Large intestine (tissue), 3 donors: Measurements from ENCODE around the gene UBTD2. TPM values are rescaled to one million over a fixed set of nuclear protein-coding genes. Genes with fewer than 3 reads are reported as not detected.

Experiments
- DNase-seq, 2 donors: peaks; one replicate each; pipeline versions ENCODE4 v3.0.0 to v3.0.0-alpha.2; 2013
- H3K27ac ChIP-seq: one replicate; pipeline ENCODE4 v1.5.1; 2013; ENCODE audit warnings: low read length
- H3K27me3 ChIP-seq: 2 replicates; pipeline ENCODE4 v1.6.1; 2013; ENCODE audit warnings: low read length; ENCODE audit not compliant: control insufficient read depth, insufficient read depth
- H3K36me3 ChIP-seq: 2 replicates; pipeline ENCODE4 v1.6.1; 2013; ENCODE audit warnings: low read length; ENCODE audit not compliant: control insufficient read depth, insufficient read depth
- H3K4me1 ChIP-seq: one replicate; pipeline ENCODE4 v1.6.1; 2013; ENCODE audit warnings: low read length; ENCODE audit not compliant: control insufficient read depth, insufficient read depth
- H3K4me3 ChIP-seq: one replicate; pipeline ENCODE4 v1.5.1; 2013; ENCODE audit warnings: low read length
- H3K9me3 ChIP-seq: one replicate; pipeline ENCODE4 v1.6.1; 2013; ENCODE audit warnings: mild to moderate bottlenecking, low read depth, low read length, moderate library complexity; ENCODE audit not compliant: control insufficient read depth
- WGBS: methylation state at CpG from one replicate; pipeline ENCODE4 v1.1.5; 2013; ENCODE audit warnings: low lambda C conversion rate; ENCODE audit not compliant: insufficient coverage; 5-methylcytosine and 5-hydroxymethylcytosine counted together
- polyA plus RNA-seq: library from polyadenylated mRNA; unstranded; fragments of 120-200 nt; gene quantifications from one replicate; pipeline ENCODE4 v1.2.1, GENCODE V29; 2013

The UBTD2 gene
- polyA plus RNA-seq, 1 donor, result 43.6 TPM

- Histone ChIP-seq H3K36me3 (peaks cover 2% of the 10 kb centered on the region), H3K27me3 (no peaks in the 10 kb centered on the region), H3K27ac (no peak overlapping the region), H3K9me3 (peaks cover 4% of the 10 kb centered on the region), H3K4me3 (no peak overlapping the region), H3K4me1 (peaks cover 8% of the 10 kb centered on the region)
- DNase-seq, result no peak
- WGBS, result 73% methylated on average over 2 of the region's 10 CpGs
Observed at GRCh38 chr5:172185096-172185461, 98.5 kb downstream of the UBTD2 start.

DNA sequence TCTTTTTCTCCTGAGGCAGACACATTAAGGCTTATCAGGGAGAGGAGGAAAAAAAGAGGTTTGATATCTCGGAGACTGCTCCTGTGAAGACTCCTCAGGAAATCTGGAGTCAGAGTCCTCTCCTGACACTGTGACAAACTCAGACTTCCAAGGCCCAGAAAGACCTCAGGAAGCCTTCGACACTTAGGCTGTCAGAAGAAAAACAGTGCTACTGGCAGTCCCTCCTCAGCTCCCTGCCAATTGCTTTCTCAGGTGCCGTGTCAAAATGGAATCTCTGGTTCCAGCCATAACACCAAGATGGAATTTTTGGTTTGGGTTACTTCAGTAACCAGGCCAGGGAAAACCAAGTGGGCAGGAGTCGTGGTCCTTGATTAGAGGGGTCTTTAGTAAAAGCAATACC is 99.7 kb downstream of the UBTD2 start:
- Histone ChIP-seq H3K27ac (no peak overlapping the region), H3K4me1 (peaks cover 8% of the 10 kb centered on the region), H3K36me3 (peaks cover 2% of the 10 kb centered on the region), H3K27me3 (no peaks in the 10 kb centered on the region), H3K9me3 (peaks cover 4% of the 10 kb centered on the region), H3K4me3 (no peak overlapping the region)
- DNase-seq, result no peak
- no CpG with 5 or more reads among the region's 4 CpGs for WGBS

- H3K4me1 ChIP-seq, result peaks cover 8% of the 10 kb centered on the region
- peaks cover 2% of the 10 kb centered on the region for H3K36me3 ChIP-seq
Observed at GRCh38 chr5:172182291-172182690, 101.3 kb downstream of the UBTD2 start.

DNA sequence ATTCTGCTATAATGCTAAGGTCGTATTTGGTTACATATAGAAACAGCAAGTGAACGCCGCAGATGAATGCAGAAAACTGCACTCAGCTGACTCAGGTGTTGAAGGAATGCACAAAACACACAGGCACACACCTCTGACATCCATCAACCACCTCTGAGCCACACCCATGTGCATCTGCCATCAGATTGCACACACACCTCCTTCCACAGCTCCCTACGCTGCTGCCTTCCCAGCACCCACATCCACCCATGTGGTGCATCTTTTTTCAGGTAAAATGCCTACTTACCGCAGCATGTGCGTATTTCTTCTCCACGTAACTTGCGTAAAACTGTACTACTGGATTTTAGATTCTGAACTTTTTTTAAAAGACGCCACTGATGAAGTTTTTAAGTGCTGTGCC is 102.6 kb downstream of the UBTD2 start:
- peaks cover 2% of the 10 kb centered on the region for H3K36me3 ChIP-seq
- H3K27ac ChIP-seq, result no peak overlapping the region
- H3K4me1 ChIP-seq, result no peaks in the 10 kb centered on the region
- DNase-seq, result no peak
- WGBS, result 89% methylated on average over 2 of the region's 9 CpGs
- H3K4me3 ChIP-seq, result no peak overlapping the region
- no peaks in the 10 kb centered on the region for H3K9me3 ChIP-seq
- no peaks in the 10 kb centered on the region for H3K27me3 ChIP-seq

More at GRCh38 chr5:172182291-172182690, 101.3 kb downstream of the UBTD2 start:
- no CpG with 5 or more reads among the region's 6 CpGs for WGBS
- H3K4me3 ChIP-seq, result no peak overlapping the region
- no peak for DNase-seq
- no peaks in the 10 kb centered on the region for H3K9me3 ChIP-seq
- H3K27me3 ChIP-seq, result no peaks in the 10 kb centered on the region
- H3K27ac ChIP-seq, result no peak overlapping the region

DNA sequence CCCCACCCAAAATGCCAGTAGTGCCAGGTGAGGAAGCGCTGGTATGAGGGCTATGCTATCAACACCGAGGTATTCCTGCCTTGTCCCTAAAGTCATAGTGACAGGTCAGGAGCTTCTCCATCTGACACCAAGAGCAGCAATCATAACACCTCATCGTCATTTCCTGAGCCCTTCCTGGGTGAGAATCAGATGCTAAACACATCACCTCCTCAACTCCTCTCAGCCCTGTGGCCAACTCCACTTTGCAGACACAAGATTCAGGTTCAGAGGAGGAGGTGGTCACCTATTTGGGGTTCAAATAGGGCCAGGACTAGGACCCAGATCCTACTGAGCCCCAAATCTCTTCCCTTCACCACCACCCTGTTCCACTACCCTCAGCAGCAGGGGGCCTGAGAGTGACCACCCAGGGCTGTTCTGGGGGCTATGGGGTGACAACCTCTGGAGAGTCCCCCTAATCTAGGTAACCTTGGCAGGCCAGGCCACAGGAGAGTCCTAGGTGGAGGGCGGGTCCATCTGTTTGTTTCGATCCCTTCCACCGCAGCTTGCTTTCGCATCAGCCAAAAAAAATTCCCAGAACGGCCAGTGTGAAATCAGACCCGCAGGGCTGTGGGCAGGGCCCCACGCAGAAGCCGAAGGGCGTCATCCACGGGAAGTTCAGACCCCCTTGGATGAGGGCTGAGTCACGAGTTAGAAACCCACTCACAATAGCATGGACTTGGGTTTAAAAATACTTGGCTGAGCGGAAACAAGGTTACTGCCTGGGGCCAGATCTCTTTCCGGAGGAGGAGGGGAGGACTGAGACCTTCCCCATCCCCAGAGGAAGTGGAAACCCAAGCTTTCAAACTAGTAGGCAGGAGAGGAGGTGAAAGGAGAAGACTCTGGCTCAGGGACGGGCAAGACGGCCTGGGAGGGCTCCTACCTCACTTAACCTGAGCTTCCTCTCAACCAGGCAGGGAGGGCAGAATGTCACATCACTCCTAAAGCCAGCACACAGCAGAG is 104.3 kb downstream of the UBTD2 start:
- no CpG with 5 or more reads among the region's 18 CpGs for WGBS
- Histone ChIP-seq H3K36me3 (peaks cover 2% of the 10 kb centered on the region), H3K4me1 (no peaks in the 10 kb centered on the region), H3K27ac (no peak overlapping the region), H3K9me3 (no peaks in the 10 kb centered on the region), H3K4me3 (no peak overlapping the region), H3K27me3 (no peaks in the 10 kb centered on the region)
- DNase-seq, result no peak

DNA sequence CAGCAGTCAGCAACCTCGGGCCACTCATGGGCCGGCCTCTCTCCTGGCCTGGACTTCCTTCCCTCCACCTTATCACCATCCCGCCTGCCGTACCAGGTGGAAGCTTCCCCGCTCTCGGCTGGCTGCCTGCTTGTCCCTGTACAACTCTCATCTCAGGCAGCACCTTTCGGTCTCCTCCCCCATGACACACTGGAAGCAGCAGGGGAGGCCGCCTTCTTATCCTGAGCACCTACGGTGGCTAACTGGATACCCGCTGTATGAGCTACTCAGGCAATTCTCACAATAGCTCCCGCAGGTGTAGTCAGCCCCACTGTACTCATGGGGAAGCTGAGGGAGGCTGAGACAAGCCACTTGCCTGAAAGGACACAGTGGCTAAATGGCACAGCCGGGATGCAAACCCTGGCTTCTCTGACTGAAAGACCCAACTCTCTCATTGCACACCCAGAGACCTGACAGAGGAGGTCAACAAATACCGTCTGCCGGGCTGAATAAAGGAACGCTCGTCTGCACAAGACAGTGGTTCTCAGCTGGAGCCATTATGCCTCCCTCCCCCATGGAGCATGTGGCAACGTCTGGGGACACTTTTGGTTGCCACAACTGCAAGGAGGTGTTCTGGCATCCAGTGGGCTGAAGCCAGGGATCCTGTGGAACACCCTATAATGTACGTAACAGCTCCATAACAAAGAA is 105.1 kb downstream of the UBTD2 start:
- H3K27me3 ChIP-seq, result no peaks in the 10 kb centered on the region
- H3K4me3 ChIP-seq, result no peak overlapping the region
- H3K9me3 ChIP-seq, result no peaks in the 10 kb centered on the region
- no peak overlapping the region for H3K27ac ChIP-seq
- H3K36me3 ChIP-seq, result no peaks in the 10 kb centered on the region
- peak in 1 of 2 donors; percentile 14 for DNase-seq
- WGBS, result no CpG with 5 or more reads among the region's 18 CpGs
- H3K4me1 ChIP-seq, result no peaks in the 10 kb centered on the region

- no peak for DNase-seq
- no peaks in the 10 kb centered on the region for H3K4me1 ChIP-seq
- H3K27ac ChIP-seq, result no peak overlapping the region
- H3K27me3 ChIP-seq, result no peaks in the 10 kb centered on the region
- H3K4me3 ChIP-seq, result no peak overlapping the region
- H3K9me3 ChIP-seq, result no peaks in the 10 kb centered on the region
- no peaks in the 10 kb centered on the region for H3K36me3 ChIP-seq
- WGBS, result no CpG with 5 or more reads among the region's 7 CpGs
Observed at GRCh38 chr5:172177176-172177575, 106.4 kb downstream of the UBTD2 start.

DNA sequence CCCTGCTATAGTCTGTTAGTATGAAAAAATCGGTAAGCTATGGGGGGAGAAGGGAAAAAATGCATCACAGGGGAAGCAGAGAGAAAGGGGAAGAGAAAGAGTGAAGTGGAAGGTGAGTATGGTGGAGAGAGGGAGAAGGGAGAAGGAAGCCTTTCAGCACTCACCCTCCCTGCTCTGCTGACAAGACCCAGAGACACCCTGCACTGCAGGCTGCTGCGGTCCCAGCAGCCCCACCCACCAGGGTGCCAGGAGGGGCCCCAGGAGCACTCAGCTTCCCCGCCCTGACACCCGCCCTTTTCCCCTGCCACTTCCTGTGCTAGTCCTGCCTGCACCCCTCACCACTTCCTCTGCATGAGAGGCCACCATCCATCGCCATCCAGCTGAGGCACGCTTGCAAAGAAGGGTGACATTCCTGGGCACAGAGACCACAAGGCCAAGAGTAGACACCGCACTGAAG is 108.3 kb downstream of the UBTD2 start:
- H3K27ac ChIP-seq, result no peak overlapping the region
- DNase-seq, result peak; percentile 24 to 30

DNA sequence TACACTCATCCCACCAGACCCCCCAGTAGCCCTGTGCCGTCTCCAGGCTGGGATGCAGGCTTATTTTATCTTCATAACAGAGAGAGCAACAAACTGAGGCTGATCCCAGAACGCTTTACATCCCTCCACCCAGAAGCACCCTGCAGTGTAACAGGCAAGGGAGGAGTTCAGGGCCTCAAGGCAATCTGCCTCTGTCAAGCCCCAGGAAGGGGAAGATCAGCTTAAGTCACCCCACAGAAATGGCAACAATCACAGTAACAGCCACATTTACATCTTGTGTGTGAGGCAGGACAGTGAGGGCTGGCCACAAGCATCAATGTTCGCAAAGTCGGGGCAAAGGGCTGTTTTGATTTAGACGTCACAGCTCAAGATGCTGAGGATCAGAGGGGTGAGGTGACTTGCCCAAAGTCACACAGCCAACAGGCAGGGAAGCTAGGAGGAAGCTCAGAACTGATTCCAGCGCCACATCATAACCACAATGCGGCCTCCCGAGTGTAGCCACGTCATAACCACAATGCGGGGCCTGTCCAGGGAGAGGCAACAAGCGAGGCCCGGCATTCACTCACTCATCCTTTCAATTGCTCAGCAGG is 109.9 kb downstream of the UBTD2 start:
- WGBS, result no CpG with 5 or more reads among the region's 12 CpGs
- no peak for DNase-seq
- Histone ChIP-seq H3K27ac (no peak overlapping the region), H3K4me1 (no peaks in the 10 kb centered on the region), H3K9me3 (no peaks in the 10 kb centered on the region), H3K36me3 (no peaks in the 10 kb centered on the region), H3K27me3 (no peaks in the 10 kb centered on the region), H3K4me3 (no peak overlapping the region)

More for the DNA sequence above, 108.3 kb downstream of the UBTD2 start:
- Histone ChIP-seq H3K36me3 (no peaks in the 10 kb centered on the region), H3K9me3 (no peaks in the 10 kb centered on the region), H3K27me3 (no peaks in the 10 kb centered on the region), H3K4me3 (no peak overlapping the region), H3K4me1 (no peaks in the 10 kb centered on the region)
- no CpG with 5 or more reads among the region's 7 CpGs for WGBS

DNA sequence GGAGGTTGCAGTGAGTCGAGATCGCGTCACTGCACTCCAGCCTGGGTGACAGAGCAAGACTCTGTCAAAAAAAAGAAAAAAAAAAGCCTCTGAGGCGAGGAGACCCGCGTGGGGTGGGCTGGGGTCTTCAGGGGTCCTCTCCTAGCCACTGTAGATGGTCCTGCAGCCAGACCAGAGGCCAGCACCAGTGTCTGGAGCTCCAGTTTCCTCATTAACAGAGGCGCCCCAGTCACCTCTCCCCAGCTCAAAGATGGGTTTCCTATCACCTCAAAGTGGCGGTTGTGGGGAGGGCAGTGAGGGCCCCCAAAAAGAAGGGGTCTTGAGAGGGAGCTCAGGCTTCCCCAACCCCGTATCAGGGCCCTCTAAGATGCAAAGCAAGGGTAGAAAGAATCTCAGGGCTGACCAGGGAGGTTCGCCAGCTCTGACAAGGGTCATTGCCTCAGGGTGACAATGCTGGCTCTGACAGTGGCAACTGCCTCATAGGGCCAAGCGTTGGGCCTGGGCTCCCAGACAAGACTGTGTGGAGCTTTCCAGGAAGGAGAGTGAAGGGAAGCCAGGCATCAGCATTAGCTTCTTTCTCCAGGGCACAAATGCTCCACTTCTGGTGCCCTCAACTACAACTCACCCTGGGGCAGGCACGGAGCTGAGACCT is 110.5 kb downstream of the UBTD2 start:
- WGBS, result 100% methylated on average over 3 of the region's 12 CpGs
- no peak for DNase-seq
- Histone ChIP-seq H3K27ac (no peak overlapping the region), H3K4me3 (no peak overlapping the region), H3K36me3 (no peaks in the 10 kb centered on the region), H3K4me1 (no peaks in the 10 kb centered on the region), H3K9me3 (no peaks in the 10 kb centered on the region), H3K27me3 (no peaks in the 10 kb centered on the region)
